HepG2 (cell line): ENCODE results near the gene SNF8. TPM values are rescaled to one million over a fixed set of nuclear protein-coding genes. Genes with fewer than 3 reads are reported as not detected.

Source experiments
- ATAC-seq: fragments of 200-7000 bp; cut with Tn5 transposase; 3 replicates; pipeline ENCODE4 v1.9.1; 2020; ENCODE audit warnings: mild to moderate bottlenecking, moderate library complexity
- BruUV-seq: library from RNA; stranded (reverse); fragments of 400-500 nt; replicated peaks from 2 replicates; lab custom pipeline; 2021; lab: Mats Ljungman, UMichigan
- CTCF ChIA-PET: fragments of 300-600 bp; formaldehyde crosslinking; extraction: SDS; loops from one replicate; lab custom pipeline; 2021; ENCODE audit warnings: low total read pairs, inconsistent platforms, low intra/inter-chr PET ratio; lab: Yijun Ruan, JAX
- POLR2A ChIA-PET: fragments of 350-600 bp; sonication (Branson Sonifier 250); formaldehyde crosslinking; loops from one replicate; lab custom pipeline; 2020; ENCODE audit warnings: antibody characterized with exemption, inconsistent platforms; lab: Yijun Ruan, JAX
- DNase-seq: peaks from one replicate; pipeline ENCODE4 v3.0.0-alpha.2; 2015; ENCODE audit warnings: low spot score
- FAIRE-seq: peaks from 3 replicates; lab custom pipeline; 2011; peaks lifted over from hg19 to GRCh38; lab: Jason Lieb, UNC
- H2AFZ ChIP-seq: one replicate; pipeline ENCODE4 v1.6.1; 2011; ENCODE audit warnings: low read length, inconsistent platforms
- H3K27ac ChIP-seq: fragments of 300-600 bp; 3 replicates; pipeline ENCODE4 v1.8.0; 2011; ENCODE audit warnings: mixed run types, mild to moderate bottlenecking, mixed read lengths, low read length, inconsistent platforms; ENCODE audit not compliant: insufficient read depth; ENCODE audit errors: extremely low read length
- H3K27me3 ChIP-seq, 2 experiments: fragments of 200-600 bp in 1 of 2; 2 replicates in 1 of 2; 3 replicates in 1 of 2; pipeline versions ENCODE4 v1.6.0 to v1.8.0; 2011; ENCODE audit warnings: low read length in 2 of 2, mild to moderate bottlenecking in 2 of 2, moderate library complexity in 2 of 2, inconsistent platforms in 1 of 2; ENCODE audit not compliant: insufficient read depth in 2 of 2, control insufficient read depth in 1 of 2
- H3K36me3 ChIP-seq, 2 experiments: fragments of 200-600 bp in 1 of 2; replicated peaks in 1 of 2; 2 replicates in 1 of 2; 3 replicates in 1 of 2; pipeline versions ENCODE4 v1.5.1 to v1.8.0; 2011; ENCODE audit warnings: low read length in 2 of 2, inconsistent platforms in 1 of 2; ENCODE audit not compliant: insufficient read depth in 2 of 2, control insufficient read depth in 1 of 2
- H3K4me1 ChIP-seq: 2 replicates; pipeline ENCODE4 v1.5.1; 2012; ENCODE audit warnings: low read length, inconsistent platforms; ENCODE audit not compliant: insufficient read depth
- H3K4me2 ChIP-seq: 2 replicates; pipeline ENCODE4 v1.6.0; 2011; ENCODE audit warnings: low read depth, low read length, inconsistent platforms
- H3K4me3 ChIP-seq, 3 experiments: fragments of 200-600 bp in 1 of 3; sonication (generic), shearing (Covaris generic) in 1 of 3; replicated peaks in 1 of 3; 2 replicates each; pipeline ENCODE4 v1.5.1; 2011 to 2016; ENCODE audit warnings: low read length in 3 of 3, inconsistent platforms in 2 of 3, low read depth in 2 of 3, mild to moderate bottlenecking in 2 of 3, control low read depth in 1 of 3, mixed read lengths in 1 of 3; ENCODE audit not compliant: insufficient read depth in 1 of 3
- H3K79me2 ChIP-seq: one replicate; pipeline ENCODE4 v1.6.1; 2011; ENCODE audit warnings: low read length, inconsistent platforms; ENCODE audit not compliant: insufficient read depth
- H3K9ac ChIP-seq: 2 replicates; pipeline ENCODE4 v1.6.0; 2011; ENCODE audit warnings: mild to moderate bottlenecking, low read depth, low read length, inconsistent platforms; ENCODE audit not compliant: insufficient read depth
- H3K9me3 ChIP-seq: 2 replicates; pipeline ENCODE4 v1.5.1; 2012; ENCODE audit warnings: mild to moderate bottlenecking, low read length
- H4K20me1 ChIP-seq: 2 replicates; pipeline ENCODE4 v1.6.0; 2011; ENCODE audit warnings: inconsistent platforms, mild to moderate bottlenecking, low read length, moderate library complexity; ENCODE audit not compliant: insufficient read depth
- MTF1 ChIP-seq: sonication (generic); formaldehyde crosslinking; IDR thresholded peaks from 2 replicates; pipeline ENCODE4 v1.5.0; 2020; ENCODE audit warnings: missing genetic modification reagents
- SRSF9 ChIP-seq: fragments of 200-400 bp; formaldehyde crosslinking; IDR thresholded peaks from 2 replicates; pipeline ENCODE4 v1.6.1; 2018; ENCODE audit warnings: borderline replicate concordance, mild to moderate bottlenecking, low read depth, low read length; ENCODE audit not compliant: insufficient read depth, poor library complexity, severe bottlenecking
- ZBTB3 ChIP-seq: sonication (generic); formaldehyde crosslinking; IDR thresholded peaks from 2 replicates; pipeline ENCODE4 v1.4.0; 2020; ENCODE audit warnings: low read depth, mild to moderate bottlenecking, moderate library complexity, missing genetic modification reagents, borderline replicate concordance
- ZNF773 ChIP-seq: sonication (generic); formaldehyde crosslinking; IDR thresholded peaks from 2 replicates; pipeline ENCODE4 v1.4.0; 2020; ENCODE audit warnings: missing genetic modification reagents, borderline replicate concordance
- in situ Hi-C: cut with HindIII; loops from 2 replicates; pipeline ENCODE4 v1.10.0; 2017; ENCODE audit warnings: low pct_unique_long_range_greater_than_20kb; ENCODE audit not compliant: extremely low pct_ligation_motif_present
- intact Hi-C: fragments of 100-400 bp; cut with micrococcal nuclease; formaldehyde crosslinking; loops from one replicate; pipeline ENCODE4 v1.10.0; 2022; ENCODE audit not compliant: unreplicated experiment
- polyA plus RNA-seq, 8 experiments: library from polyadenylated mRNA; depleted of rRNA in 3 of 8; stranded (reverse) in 7 of 8; unstranded in 1 of 8; fragments of >200 nt; fragmentation: Illumina TruSeq in 4 of 8; extraction: Trizol in 4 of 8; gene quantifications; 2 replicates each; pipeline versions ENCODE4 v1.2.1 to v1.2.3, GENCODE V29; 2011 to 2016; ENCODE audit warnings: low read depth in 4 of 8, missing spikeins in 1 of 8, mixed read lengths in 1 of 8; ENCODE audit not compliant: insufficient read depth in 1 of 8
- total RNA-seq, 5 experiments: library from RNA; depleted of rRNA; stranded (reverse); fragments of >200 nt; fragmentation: Illumina TruSeq; extraction: Trizol; gene quantifications; 2 replicates each; pipeline ENCODE4 v1.2.3, GENCODE V29; 2016; ENCODE audit warnings: low read depth in 1 of 5

The SNF8 gene
- total and polyA plus RNA-seq, 2 of the 13 experiments (the other 11 are each of a cell fraction or from before 2014, with no cell fraction given): 114 to 153 TPM

GRCh38 chr17:48993951-48994350, 49.3 kb upstream of the SNF8 start:
- Histone ChIP-seq H2AFZ (no peak overlapping the region), H3K27ac (no peak overlapping the region), H3K79me2 (peaks cover 33% of the 10 kb centered on the region), H3K36me3 (no peaks in the 10 kb centered on the region), H3K9ac (0 out of 2 replicates have a peak overlapping the region, but pooled peaks have one; percentile 24), H4K20me1 (no peaks in the 10 kb centered on the region), H3K4me3 (no peak overlapping the region), H3K9me3 (no peaks in the 10 kb centered on the region), H3K4me1 (peaks cover 14% of the 10 kb centered on the region), H3K4me2 (no peak overlapping the region), H3K27me3 (peaks cover 0 to 3% of the 10 kb centered on the region in 2 experiments; a peak in 1 of 5 replicates)
- intact Hi-C loops (no loop called here), in situ Hi-C loops (no loop called here)
- ATAC-seq (no peak), DNase-seq (no peak), FAIRE-seq (no peak)
- BruUV-seq: no TSS peak
- ChIA-PET POLR2A (interaction anchor here (4.9 to 8.6 kb wide), 4 partner anchors 13 to 50 kb away, joined by 61 to 268 read pairs (median 71); partner anchors contain the start of genes GIP and SNF8), CTCF (no interaction called here)
- no peak for TF ChIP-seq MTF1 (CRISPR knock-in tag)
- TF ChIP-seq ZNF773 (CRISPR knock-in tag): no peak

DNA sequence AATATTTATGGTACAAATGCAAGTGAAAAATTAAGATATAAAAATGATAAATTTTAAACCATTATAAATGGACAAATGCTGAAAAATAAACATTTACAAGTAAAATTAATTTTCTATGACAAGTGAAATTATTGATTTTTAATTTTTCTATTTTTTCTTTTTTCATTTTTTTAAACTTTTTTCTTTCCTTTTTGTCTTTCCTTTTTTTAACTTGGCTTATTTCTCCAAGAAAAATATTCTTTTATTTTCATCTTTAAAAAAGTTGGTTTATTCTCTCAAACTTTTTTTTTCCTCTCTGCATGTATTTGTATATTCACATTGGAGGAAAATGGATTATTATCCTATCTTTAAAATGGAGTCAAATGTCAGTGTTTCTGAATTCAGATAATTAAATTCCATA, 48.7 kb upstream of the SNF8 start:
- BruUV-seq: no TSS peak
- Histone ChIP-seq H3K9ac (no peak overlapping the region), H3K27ac (no peak overlapping the region), H3K4me1 (peaks cover 14% of the 10 kb centered on the region), H3K79me2 (peaks cover 27% of the 10 kb centered on the region), H3K36me3 (no peaks in the 10 kb centered on the region), H3K4me2 (no peak overlapping the region), H3K4me3 (no peak overlapping the region), H2AFZ (no peak overlapping the region), H3K9me3 (no peaks in the 10 kb centered on the region), H4K20me1 (no peaks in the 10 kb centered on the region), H3K27me3 (peaks cover 0 to 3% of the 10 kb centered on the region in 2 experiments; a peak in 1 of 5 replicates)
- ChIA-PET POLR2A (interaction anchor here (8.6 kb wide), 1 partner anchor 22 kb away, joined by 268 read pairs; the partner anchor contains the start of gene GIP), CTCF (no interaction called here)
- in situ Hi-C loops: no loop called here
- DNase-seq (no peak), FAIRE-seq (no peak), ATAC-seq (no peak)
- intact Hi-C loops: no loop called here
- TF ChIP-seq ZBTB3 (CRISPR knock-in tag) (no peak), SRSF9 (peak; percentile 67)
